Transverse colon (tissue), 4 donors: Measurements from ENCODE around the gene LDLRAD1. TPM values are rescaled to one million over a fixed set of nuclear protein-coding genes. Genes with fewer than 3 reads are reported as not detected.

Experiments used
- DNase-seq: peaks from one replicate; pipeline ENCODE4 v3.0.0-alpha.2; 2019
- H3K27ac ChIP-seq, 4 donors: fragments of 200-600 bp; sonication (generic); 2 replicates each; pipeline ENCODE4 v1.5.1; 2016 to 2018; ENCODE audit warnings: inconsistent platforms in 4 of 4
- H3K27me3 ChIP-seq: fragments of 200-600 bp; sonication (generic); 2 replicates; pipeline ENCODE4 v1.5.1; 2017; ENCODE audit warnings: inconsistent platforms
- H3K36me3 ChIP-seq, 4 donors: fragments of 200-600 bp; sonication (generic); 2 replicates each; pipeline ENCODE4 v1.5.1; 2017 to 2019; ENCODE audit warnings: inconsistent platforms in 4 of 4
- H3K4me1 ChIP-seq, 4 donors: fragments of 200-600 bp; sonication (generic); 2 replicates each; pipeline ENCODE4 v1.5.1; 2017 to 2020; ENCODE audit warnings: inconsistent platforms in 4 of 4
- H3K4me3 ChIP-seq, 4 donors: fragments of 200-600 bp; sonication (generic); 1 replicate in 1 of 4; 2 replicates in 3 of 4; pipeline versions ENCODE4 v1.5.1 to v1.6.1; 2017 to 2019; ENCODE audit warnings: inconsistent platforms in 4 of 4
- H3K9me3 ChIP-seq, 2 donors: fragments of 200-600 bp; sonication (generic); 2 replicates each; pipeline ENCODE4 v1.5.1; 2017 to 2019; ENCODE audit warnings: inconsistent platforms in 2 of 2
- CTCF ChIP-seq, 5 experiments: fragments of 200-600 bp in 3 of 5; fragments of 450-650 bp in 2 of 5; sonication (generic) in 3 of 5; IDR thresholded peaks; 1 replicate in 2 of 5; 2 replicates in 3 of 5; pipeline ENCODE4 v1.5.1; 2016 to 2017; ENCODE audit warnings: antibody characterized with exemption in 5 of 5, inconsistent platforms in 3 of 5, mild to moderate bottlenecking in 2 of 5, moderate library complexity in 1 of 5
- EP300 ChIP-seq: sonication (generic); formaldehyde crosslinking; IDR thresholded peaks from one replicate; pipeline ENCODE4 v1.6.1; 2017; ENCODE audit warnings: antibody characterized with exemption, low read depth
- POLR2A ChIP-seq: fragments of 450-650 bp; IDR thresholded peaks from one replicate; pipeline ENCODE4 v1.6.1; 2016; ENCODE audit warnings: antibody characterized with exemption, mild to moderate bottlenecking, moderate library complexity
- POLR2AphosphoS5 ChIP-seq, 3 donors: sonication (generic); formaldehyde crosslinking; IDR thresholded peaks; one replicate each; pipeline ENCODE4 v1.6.1; 2016; ENCODE audit warnings: antibody characterized with exemption in 3 of 3
- WGBS, 2 donors: methylation state at CpG; one replicate each; pipeline ENCODE4 v1.1.5; 2018; ENCODE audit warnings: low coverage in 1 of 2; 5-methylcytosine and 5-hydroxymethylcytosine counted together
- in situ Hi-C, 4 donors: fragments of 200-750 bp; cut with MboI; loops; one replicate each; pipeline versions ENCODE4 v1.15.0 to v1.15.1; 2017; ENCODE audit warnings: low sequenced_read_pairs in 3 of 4, low pct_ligation_motif_present in 1 of 4, low pct_unique_long_range_greater_than_20kb in 1 of 4
- intact Hi-C: fragments of 100-400 bp; cut with DNase I; formaldehyde crosslinking; loops from one replicate; pipeline ENCODE4 v1.15.1; 2023; ENCODE audit warnings: low total_unique reads
- total RNA-seq, 4 donors: library from RNA; depleted of rRNA; stranded (reverse); fragments of >200 nt; gene quantifications; one replicate each; pipeline ENCODE4 v1.1.0, GENCODE V29; 2016

Gene LDLRAD1
- total RNA-seq, 4 donors from 2014 or later: not detected

- H3K27ac ChIP-seq: no peak overlapping the region
- H3K9me3 ChIP-seq: no peaks in the 10 kb centered on the region
- peaks cover 0 to 18% (median 7%) of the 10 kb centered on the region in 4 donors for H3K36me3 ChIP-seq
- no peak overlapping the region for H3K4me3 ChIP-seq
- WGBS, 2 donors: 59 to 60% methylated on average over 5 of the region's 5 CpGs
- no peak for DNase-seq
- TF ChIP-seq POLR2AphosphoS5 (IDR thresholded peaks at IDR 0.05): no peak
- no peak for TF ChIP-seq EP300
- TF ChIP-seq CTCF (IDR thresholded peaks at IDR 0.05): no peak
- no peak for TF ChIP-seq POLR2A
- peaks cover 34 to 63% (median 44%) of the 10 kb centered on the region in 4 donors for H3K4me1 ChIP-seq
- H3K27me3 ChIP-seq: no peaks in the 10 kb centered on the region
- in situ Hi-C loops (loop anchor here in 1 of 4 donors (25.0 kb wide), 2 partner anchors 110 to 185 kb away; partner anchors contain the start of genes IFT25 and LRRC42), intact Hi-C loops (no loop called here)
Measured at GRCh38 chr1:54047384-54048305, 29.7 kb upstream of the LDLRAD1 start.

GRCh38 chr1:54046671-54047383 is 28.8 kb upstream of the LDLRAD1 start:
- H3K36me3 ChIP-seq: peaks cover 0 to 26% (median 11%) of the 10 kb centered on the region in 4 donors
- intact Hi-C loops (no loop called here), in situ Hi-C loops (loop anchor here in 1 of 4 donors (25.0 kb wide), 2 partner anchors 110 to 185 kb away; partner anchors contain the start of genes IFT25 and LRRC42)
- no peaks in the 10 kb centered on the region for H3K27me3 ChIP-seq
- H3K4me3 ChIP-seq: no peak overlapping the region
- TF ChIP-seq POLR2A (no peak), EP300 (no peak)
- H3K4me1 ChIP-seq: peaks cover 34 to 59% (median 42%) of the 10 kb centered on the region in 4 donors
- WGBS, 2 donors: 71 to 75% methylated on average over 7 of the region's 7 CpGs
- no peak overlapping the region for H3K27ac ChIP-seq
- no peaks in the 10 kb centered on the region for H3K9me3 ChIP-seq
- no peak for DNase-seq

- intact Hi-C loops (no loop called here), in situ Hi-C loops (loop anchor here in 1 of 4 donors (25.0 kb wide), 2 partner anchors 108 to 183 kb away; partner anchors contain the start of genes IFT25 and LRRC42)
- TF ChIP-seq POLR2A (no peak), POLR2AphosphoS5 (IDR thresholded peaks at IDR 0.05) (no peak)
- H3K36me3 ChIP-seq: peaks cover 0 to 39% (median 20%) of the 10 kb centered on the region in 4 donors
- 97 to 100% methylated on average over 2 of the region's 2 CpGs for WGBS, 2 donors
- no peaks in the 10 kb centered on the region for H3K9me3 ChIP-seq
- no peak overlapping the region for H3K4me3 ChIP-seq
- no peaks in the 10 kb centered on the region for H3K27me3 ChIP-seq
- peaks cover 22 to 46% (median 30%) of the 10 kb centered on the region in 4 donors for H3K4me1 ChIP-seq
- DNase-seq: no peak
- no peak overlapping the region for H3K27ac ChIP-seq
Measured at GRCh38 chr1:54045496-54045895, 27.5 kb upstream of the LDLRAD1 start.

- Histone ChIP-seq H3K4me1 (peaks cover 0 to 9% (median 1%) of the 10 kb centered on the region in 4 donors), H3K36me3 (peaks cover 0 to 76% (median 38%) of the 10 kb centered on the region in 4 donors), H3K4me3 (no peak overlapping the region), H3K27ac (no peak overlapping the region), H3K27me3 (no peaks in the 10 kb centered on the region), H3K9me3 (no peaks in the 10 kb centered on the region)
- 0 to 2% methylated on average over 1 of the region's 1 CpG for WGBS, 2 donors
- in situ Hi-C loops (loop anchor here in 1 of 4 donors (25.0 kb wide), 2 partner anchors 105 to 180 kb away; partner anchors contain the start of genes IFT25 and LRRC42), intact Hi-C loops (no loop called here)
- DNase-seq: no peak
- TF ChIP-seq POLR2AphosphoS5 (IDR thresholded peaks at IDR 0.05): no peak
- TF ChIP-seq POLR2A: no peak
- TF ChIP-seq CTCF (IDR thresholded peaks at IDR 0.05): no peak
- no peak for TF ChIP-seq EP300
Measured at GRCh38 chr1:54041806-54042205, 23.8 kb upstream of the LDLRAD1 start.

- Histone ChIP-seq H3K36me3 (peaks cover 0 to 95% (median 50%) of the 10 kb centered on the region in 4 donors), H3K27me3 (no peaks in the 10 kb centered on the region), H3K9me3 (no peaks in the 10 kb centered on the region), H3K4me1 (no peaks in the 10 kb centered on the region), H3K4me3 (no peak overlapping the region), H3K27ac (no peak overlapping the region)
- in situ Hi-C loops (loop anchor here in 1 of 4 donors (25.0 kb wide), 2 partner anchors 100 to 175 kb away; partner anchors contain the start of genes IFT25 and LRRC42), intact Hi-C loops (no loop called here)
- no peak for TF ChIP-seq POLR2A
- TF ChIP-seq POLR2AphosphoS5 (IDR thresholded peaks at IDR 0.05): no peak
- TF ChIP-seq CTCF (IDR thresholded peaks at IDR 0.05): no peak
- TF ChIP-seq EP300: no peak
- DNase-seq: no peak
Measured at GRCh38 chr1:54037476-54037875, 19.5 kb upstream of the LDLRAD1 start.
